Coronary artery (tissue), 2 donors: ENCODE measurements around the gene GABBR2.

Source experiments
- DNase-seq: peaks from one replicate; pipeline ENCODE4 v3.0.0-alpha.2; 2017; ENCODE audit warnings: low spot score
- H3K27ac ChIP-seq, 2 donors: fragments of 200-600 bp; sonication (generic); one replicate each; pipeline ENCODE4 v1.5.1; 2016 to 2019
- H3K4me3 ChIP-seq: fragments of 200-600 bp; sonication (generic); 2 replicates; pipeline ENCODE4 v1.5.1; 2016; ENCODE audit warnings: mild to moderate bottlenecking, moderate library complexity
- CTCF ChIP-seq: fragments of 200-600 bp; sonication (generic); IDR thresholded peaks from one replicate; pipeline ENCODE4 v1.5.1; 2019; ENCODE audit warnings: antibody characterized with exemption

The GABBR2 gene

DNA sequence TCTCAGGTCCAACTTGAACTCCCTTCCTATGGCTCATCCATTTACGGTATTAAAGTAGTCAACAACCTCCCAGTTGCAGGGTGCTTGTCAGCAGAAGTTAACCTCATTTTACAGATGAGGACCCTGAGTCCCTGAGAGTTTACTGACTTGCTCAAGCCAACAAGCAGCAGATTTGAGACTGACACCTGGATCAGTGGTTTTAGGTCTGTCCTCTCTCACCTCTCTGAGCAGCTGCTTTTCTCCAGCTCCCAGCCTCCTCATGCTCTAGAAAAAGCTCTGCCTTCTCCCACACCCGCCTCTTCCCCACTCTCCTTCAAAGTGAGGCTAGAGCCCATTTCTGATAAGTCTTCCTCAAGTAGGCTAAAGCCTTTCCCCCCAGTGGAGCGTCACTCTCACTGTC is 56.4 kb downstream of the GABBR2 start:
- DNase-seq: no peak
- no peak for TF ChIP-seq CTCF
- Histone ChIP-seq H3K27ac (no peak overlapping the region), H3K4me3 (no peak overlapping the region)

GRCh38 chr9:98647236-98647635 is 61.5 kb downstream of the GABBR2 start:
- no peak for TF ChIP-seq CTCF
- DNase-seq: no peak
- no peak overlapping the region for H3K27ac ChIP-seq
- H3K4me3 ChIP-seq: no peak overlapping the region

DNA sequence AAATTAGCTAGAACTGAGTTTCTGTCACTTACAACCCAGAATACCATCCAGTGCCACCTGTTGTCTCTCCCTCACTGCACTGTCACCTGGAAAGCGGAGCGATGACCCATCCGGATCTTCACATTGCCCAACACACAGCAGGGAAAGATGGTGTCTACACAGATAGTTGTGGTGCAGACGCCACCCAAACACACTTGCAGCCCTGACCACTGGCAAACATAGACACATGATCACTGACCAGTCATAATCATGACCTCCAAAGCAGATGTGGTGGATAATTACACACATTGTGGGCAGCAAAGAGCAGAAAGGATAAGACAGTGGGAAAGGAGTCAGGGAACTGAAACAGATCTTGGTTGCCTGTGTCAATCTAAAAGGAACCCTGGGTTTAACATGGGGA is 64.7 kb downstream of the GABBR2 start:
- TF ChIP-seq CTCF: no peak
- Histone ChIP-seq H3K4me3 (no peak overlapping the region), H3K27ac (no peak overlapping the region)
- no peak for DNase-seq

GRCh38 chr9:98642661-98643312 is 65.9 kb downstream of the GABBR2 start:
- H3K4me3 ChIP-seq: no peak overlapping the region
- no peak for TF ChIP-seq CTCF
- no peak for DNase-seq
- H3K27ac ChIP-seq: no peak overlapping the region

DNA sequence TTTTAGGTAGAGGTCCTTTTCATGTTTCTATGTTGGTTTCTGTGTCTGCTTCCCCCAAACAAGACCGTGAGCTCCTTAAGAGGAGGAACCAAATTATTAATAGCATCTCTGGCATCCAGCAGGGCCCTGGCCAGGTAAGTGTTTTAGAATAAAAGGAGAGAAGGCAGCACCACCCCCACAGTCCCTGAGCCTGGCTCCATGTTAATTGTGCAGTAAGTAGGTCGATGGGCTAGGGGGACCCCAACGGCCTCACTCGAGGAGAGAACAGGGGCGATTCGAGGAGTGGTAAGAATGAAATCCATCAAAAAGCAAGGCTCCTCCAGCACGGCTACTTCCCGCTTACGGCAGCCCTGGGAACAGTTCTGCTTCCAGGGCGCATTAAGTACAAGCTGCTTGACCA is 67.0 kb downstream of the GABBR2 start:
- Histone ChIP-seq H3K4me3 (no peak overlapping the region), H3K27ac (no peak overlapping the region)
- no peak for TF ChIP-seq CTCF
- DNase-seq: no peak

- no peak overlapping the region for H3K27ac ChIP-seq
- no peak for DNase-seq
- H3K4me3 ChIP-seq: no peak overlapping the region
- no peak for TF ChIP-seq CTCF
Observed at GRCh38 chr9:98640394-98640793, 68.3 kb downstream of the GABBR2 start.

DNA sequence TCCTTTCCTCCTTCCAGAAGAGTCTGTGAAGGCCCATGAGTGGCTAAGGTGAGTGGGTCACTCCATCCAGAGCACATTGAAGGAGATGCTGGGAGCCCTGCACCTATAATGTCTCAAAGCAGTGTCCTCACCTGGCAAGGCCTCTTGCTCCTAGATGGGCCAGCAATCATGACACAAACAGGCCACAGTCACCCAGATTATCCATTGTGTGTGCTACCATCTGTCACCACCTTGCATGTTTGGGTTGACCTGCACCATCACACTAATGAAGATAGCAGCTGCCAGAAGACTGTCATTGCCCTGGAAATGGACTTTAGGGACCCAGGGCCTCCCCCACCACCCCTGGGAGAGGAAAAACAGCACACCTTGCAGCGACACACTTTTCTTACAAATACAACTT is 69.6 kb downstream of the GABBR2 start:
- Histone ChIP-seq H3K27ac (no peak overlapping the region), H3K4me3 (no peak overlapping the region)
- no peak for DNase-seq
- TF ChIP-seq CTCF: no peak
